Cardiac muscle cell (in vitro differentiated cells and primary cell): ENCODE results near the gene ABHD12. TPM values are rescaled to one million over a fixed set of nuclear protein-coding genes. Genes with fewer than 3 reads are reported as not detected.

Experiments
- DNase-seq, 2 donors: peaks; one replicate each; pipeline versions ENCODE4 v3.0.0 to v3.0.0-alpha.2; 2010 to 2017; ENCODE audit warnings: low read depth in 1 of 2, low spot score in 1 of 2
- H3K27ac ChIP-seq: fragments of 200-600 bp; sonication (generic); 2 replicates; pipeline ENCODE4 v1.5.1; 2016
- H3K27me3 ChIP-seq: fragments of 200-600 bp; sonication (generic); 2 replicates; pipeline ENCODE4 v1.6.0; 2016; ENCODE audit warnings: control low read depth
- H3K36me3 ChIP-seq: fragments of 200-600 bp; sonication (generic); 2 replicates; pipeline ENCODE4 v1.5.1; 2016; ENCODE audit warnings: control low read depth
- H3K4me1 ChIP-seq: fragments of 200-600 bp; sonication (generic); 2 replicates; pipeline ENCODE4 v1.8.1; 2017; ENCODE audit warnings: low read depth, mild to moderate bottlenecking, mixed run types
- H3K4me3 ChIP-seq: fragments of 200-600 bp; sonication (generic); 2 replicates; pipeline ENCODE4 v1.5.1; 2016; ENCODE audit warnings: mild to moderate bottlenecking
- H3K9me3 ChIP-seq: fragments of 200-600 bp; sonication (generic); 2 replicates; pipeline ENCODE4 v1.5.1; 2017; ENCODE audit warnings: low read depth, mild to moderate bottlenecking, control low read depth
- polyA plus RNA-seq: library from polyadenylated mRNA; unstranded; fragments of >200 nt; fragmentation: Nextera tagmentation; extraction: Ambion mirVana; gene quantifications from 2 replicates; pipeline ENCODE4 v1.2.1, GENCODE V29; 2016
- total RNA-seq: library from RNA; depleted of rRNA; stranded (reverse); fragments of >200 nt; gene quantifications from 2 replicates; pipeline ENCODE4 v1.2.3, GENCODE V29; 2016
- TF ChIP-seq, protein P1 (sequence below): IDR thresholded peaks from 2 replicates; pipeline ENCODE4 v1.5.1; 2012; ENCODE audit warnings: low read depth, mild to moderate bottlenecking, low read length

ABHD12 gene
- total and polyA plus RNA-seq, 2 experiments from 2014 or later = 57.4 to 113 TPM

DNA sequence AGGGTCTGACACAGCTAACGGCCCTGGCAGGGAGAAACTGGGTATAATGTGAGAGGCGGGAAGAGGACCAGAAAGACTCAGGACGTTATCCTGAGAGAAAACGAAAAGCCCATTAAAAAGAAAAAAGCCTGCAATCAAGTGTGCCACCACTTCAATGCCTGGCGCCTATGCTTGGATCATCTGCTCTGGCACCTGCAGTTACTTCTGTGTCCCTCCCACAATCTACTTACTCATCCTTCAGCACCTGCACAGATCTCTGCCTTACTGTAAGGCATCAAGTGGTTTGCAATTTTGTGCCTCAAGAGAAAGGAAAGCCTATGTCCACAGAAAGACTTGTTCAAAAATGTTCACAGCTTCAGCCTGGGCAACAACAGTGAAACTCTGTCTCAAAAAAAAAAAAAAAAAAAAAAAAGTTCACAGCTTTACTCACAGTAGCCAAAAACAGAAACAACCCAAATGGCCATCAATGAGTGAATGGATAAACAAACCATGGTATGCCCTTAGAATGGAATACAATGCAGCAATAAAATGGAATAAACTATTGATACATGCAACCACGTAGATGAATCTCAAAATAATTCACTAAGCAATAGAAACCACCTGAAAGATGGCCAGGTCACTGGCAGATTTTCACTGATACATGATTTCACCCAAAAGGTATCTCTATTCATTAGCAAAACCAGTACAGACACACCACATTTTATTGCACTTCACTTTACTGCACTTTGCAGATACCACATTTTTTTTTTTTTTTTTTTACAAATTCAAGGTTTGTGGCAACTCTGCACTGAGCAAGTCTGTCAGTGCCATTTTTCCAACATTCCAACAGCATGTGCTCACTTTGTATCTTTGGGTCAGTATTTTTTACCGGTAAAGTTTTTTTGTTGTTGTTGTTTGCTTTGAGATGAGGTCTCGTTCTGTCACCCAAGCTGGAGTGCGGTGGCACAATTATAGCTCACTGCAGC lies 48.6 kb downstream of the ABHD12 start:
- no peak for DNase-seq
- Histone ChIP-seq H3K27me3 (no peaks in the 10 kb centered on the region), H3K9me3 (no peaks in the 10 kb centered on the region), H3K4me3 (no peak overlapping the region), H3K27ac (no peak overlapping the region), H3K36me3 (peaks cover 4% of the 10 kb centered on the region), H3K4me1 (peaks cover 33% of the 10 kb centered on the region)
- TF ChIP-seq, protein P1, sequence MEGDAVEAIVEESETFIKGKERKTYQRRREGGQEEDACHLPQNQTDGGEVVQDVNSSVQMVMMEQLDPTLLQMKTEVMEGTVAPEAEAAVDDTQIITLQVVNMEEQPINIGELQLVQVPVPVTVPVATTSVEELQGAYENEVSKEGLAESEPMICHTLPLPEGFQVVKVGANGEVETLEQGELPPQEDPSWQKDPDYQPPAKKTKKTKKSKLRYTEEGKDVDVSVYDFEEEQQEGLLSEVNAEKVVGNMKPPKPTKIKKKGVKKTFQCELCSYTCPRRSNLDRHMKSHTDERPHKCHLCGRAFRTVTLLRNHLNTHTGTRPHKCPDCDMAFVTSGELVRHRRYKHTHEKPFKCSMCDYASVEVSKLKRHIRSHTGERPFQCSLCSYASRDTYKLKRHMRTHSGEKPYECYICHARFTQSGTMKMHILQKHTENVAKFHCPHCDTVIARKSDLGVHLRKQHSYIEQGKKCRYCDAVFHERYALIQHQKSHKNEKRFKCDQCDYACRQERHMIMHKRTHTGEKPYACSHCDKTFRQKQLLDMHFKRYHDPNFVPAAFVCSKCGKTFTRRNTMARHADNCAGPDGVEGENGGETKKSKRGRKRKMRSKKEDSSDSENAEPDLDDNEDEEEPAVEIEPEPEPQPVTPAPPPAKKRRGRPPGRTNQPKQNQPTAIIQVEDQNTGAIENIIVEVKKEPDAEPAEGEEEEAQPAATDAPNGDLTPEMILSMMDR = no peak

GRCh38 chr20:25340380-25340779 lies 50.3 kb downstream of the ABHD12 start:
- Histone ChIP-seq H3K4me1 (peaks cover 36% of the 10 kb centered on the region), H3K9me3 (no peaks in the 10 kb centered on the region), H3K27me3 (no peaks in the 10 kb centered on the region), H3K36me3 (peaks cover 4% of the 10 kb centered on the region), H3K4me3 (no peak overlapping the region), H3K27ac (peak overlapping the region; percentile 29)
- DNase-seq = no peak
- TF ChIP-seq, protein P1 = no peak

- no peak overlapping the region for H3K4me3 ChIP-seq
- no peaks in the 10 kb centered on the region for H3K9me3 ChIP-seq
- TF ChIP-seq, protein P1 = no peak
- DNase-seq = no peak
- no peaks in the 10 kb centered on the region for H3K27me3 ChIP-seq
- peaks cover 36% of the 10 kb centered on the region for H3K4me1 ChIP-seq
- H3K36me3 ChIP-seq = peaks cover 3% of the 10 kb centered on the region
- H3K27ac ChIP-seq = peak overlapping the region; percentile 58
Measured at GRCh38 chr20:25339608-25340007, 51.0 kb downstream of the ABHD12 start.

GRCh38 chr20:25338112-25339023 lies 52.3 kb downstream of the ABHD12 start:
- no peaks in the 10 kb centered on the region for H3K36me3 ChIP-seq

More at GRCh38 chr20:25338112-25339023, 52.3 kb downstream of the ABHD12 start:
- H3K4me1 ChIP-seq = peaks cover 36% of the 10 kb centered on the region
- DNase-seq = no peak
- no peaks in the 10 kb centered on the region for H3K27me3 ChIP-seq
- no peaks in the 10 kb centered on the region for H3K9me3 ChIP-seq
- TF ChIP-seq, protein P1 = no peak
- H3K4me3 ChIP-seq = no peak overlapping the region
- H3K27ac ChIP-seq = peak overlapping the region; percentile 78
